ENCODE data around the gene NFKBIL1. TPM values are rescaled to one million over a fixed set of nuclear protein-coding genes. Genes with fewer than 3 reads are reported as not detected.

The NFKBIL1 gene
- total and polyA plus RNA-seq, 4 experiments from 2014 or later: 5.7 to 13.3 (median 8.6) TPM

Other genes starting within 250 kb of the NFKBIL1 start
Only the 30 nearest of the 31 such genes appear.
- gene HLA-B, start 190.4 kb upstream of the NFKBIL1 start, total RNA-seq: 1,000 to 10,000 TPM; 5,565 to 5,762 TPM
- gene HLA-B, start 190.4 kb upstream of the NFKBIL1 start, polyA plus RNA-seq: 1,000 to 10,000 TPM; 6,650 to 9,105 TPM
- gene MICA, start 144.0 kb upstream of the NFKBIL1 start, total RNA-seq: 10 to 100 TPM; 18.5 to 21.2 TPM
- 1 to 10 TPM; 3.5 to 5.4 TPM for gene MICA, start 144.0 kb upstream of the NFKBIL1 start, polyA plus RNA-seq
- gene MICB, start 49.5 kb upstream of the NFKBIL1 start, total RNA-seq: 10 to 100 TPM; 21.4 to 26.3 TPM
- 10 to 100 TPM in 1 of 2 donors, 1 to 10 TPM in 1; 8.0 to 11.5 TPM for gene MICB, start 49.5 kb upstream of the NFKBIL1 start, polyA plus RNA-seq
- gene MCCD1, start 18.6 kb upstream of the NFKBIL1 start, total RNA-seq: not detected
- gene MCCD1, start 18.6 kb upstream of the NFKBIL1 start, polyA plus RNA-seq: not detected
- 100 to 1,000 TPM; 729 to 737 TPM for gene DDX39B, start 5.6 kb upstream of the NFKBIL1 start, total RNA-seq
- 10 to 100 TPM; 65.6 to 94.3 TPM for gene DDX39B, start 5.6 kb upstream of the NFKBIL1 start, polyA plus RNA-seq
- gene ATP6V1G2, start 1.0 kb upstream of the NFKBIL1 start, total RNA-seq: 1 to 10 TPM; 6.0 to 7.2 TPM
- gene ATP6V1G2, start 1.0 kb upstream of the NFKBIL1 start, polyA plus RNA-seq: under 1 TPM; 0.84 to 1.00 TPM
- 10 to 100 TPM; 17.3 to 17.5 TPM for gene LTA, start 24.7 kb downstream of the NFKBIL1 start, total RNA-seq
- gene LTA, start 24.7 kb downstream of the NFKBIL1 start, polyA plus RNA-seq: 10 to 100 TPM; 27.7 to 31.1 TPM
- 10 to 100 TPM; 25.0 to 28.2 TPM for gene TNF, start 28.0 kb downstream of the NFKBIL1 start, total RNA-seq
- gene TNF, start 28.0 kb downstream of the NFKBIL1 start, polyA plus RNA-seq: 10 to 100 TPM in 1 of 2 donors, 1 to 10 TPM in 1; 3.9 to 10.1 TPM
- gene LTB, start 34.8 kb downstream of the NFKBIL1 start, total RNA-seq: 100 to 1,000 TPM; 802 to 835 TPM
- gene LTB, start 34.8 kb downstream of the NFKBIL1 start, polyA plus RNA-seq: 1,000 to 10,000 TPM; 2,431 to 3,276 TPM
- gene LST1, start 38.7 kb downstream of the NFKBIL1 start, total RNA-seq: 10 to 100 TPM; 13.6 to 20.3 TPM
- gene LST1, start 38.7 kb downstream of the NFKBIL1 start, polyA plus RNA-seq: 10 to 100 TPM; 30.4 to 34.8 TPM
- gene NCR3, start 45.4 kb downstream of the NFKBIL1 start, total RNA-seq: 1 to 10 TPM; 3.0 to 4.6 TPM
- gene NCR3, start 45.4 kb downstream of the NFKBIL1 start, polyA plus RNA-seq: 10 to 100 TPM; 28.4 to 28.7 TPM
- gene AIF1, start 67.6 kb downstream of the NFKBIL1 start, total RNA-seq: 1 to 10 TPM; 5.2 to 7.4 TPM
- gene AIF1, start 67.6 kb downstream of the NFKBIL1 start, polyA plus RNA-seq: 10 to 100 TPM; 10.8 to 11.0 TPM
- gene PRRC2A, start 73.1 kb downstream of the NFKBIL1 start, total RNA-seq: 100 to 1,000 TPM; 214 to 218 TPM
- 10 to 100 TPM in 1 of 2 donors, under 1 TPM in 1; 0.09 to 12.1 TPM for gene PRRC2A, start 73.1 kb downstream of the NFKBIL1 start, polyA plus RNA-seq
- gene BAG6, start 105.1 kb downstream of the NFKBIL1 start, total RNA-seq: 100 to 1,000 TPM; 296 to 325 TPM
- gene BAG6, start 105.1 kb downstream of the NFKBIL1 start, polyA plus RNA-seq: 10 to 100 TPM; 12.0 to 23.1 TPM
- 1 to 10 TPM; 1.3 to 1.5 TPM for gene APOM, start 108.3 kb downstream of the NFKBIL1 start, total RNA-seq
- 1 to 10 TPM; 4.9 to 5.2 TPM for gene APOM, start 108.3 kb downstream of the NFKBIL1 start, polyA plus RNA-seq
- gene C6orf47, start 113.2 kb downstream of the NFKBIL1 start, total RNA-seq: 10 to 100 TPM; 37.5 to 39.9 TPM
- 10 to 100 TPM; 15.8 to 29.7 TPM for gene C6orf47, start 113.2 kb downstream of the NFKBIL1 start, polyA plus RNA-seq
- gene GPANK1, start 117.4 kb downstream of the NFKBIL1 start, total RNA-seq: 10 to 100 TPM; 25.1 to 25.5 TPM
- 10 to 100 TPM; 16.7 to 19.5 TPM for gene GPANK1, start 117.4 kb downstream of the NFKBIL1 start, polyA plus RNA-seq
- gene CSNK2B, start 118.5 kb downstream of the NFKBIL1 start, total RNA-seq: 100 to 1,000 TPM; 141 to 148 TPM
- 100 to 1,000 TPM; 183 to 232 TPM for gene CSNK2B, start 118.5 kb downstream of the NFKBIL1 start, polyA plus RNA-seq
- gene LY6G5B, start 122.4 kb downstream of the NFKBIL1 start, total RNA-seq: 10 to 100 TPM; 39.3 to 39.8 TPM
- under 1 TPM in 1 of 2 donors, not detected in 1; 0.98 TPM for gene LY6G5B, start 122.4 kb downstream of the NFKBIL1 start, polyA plus RNA-seq
- 1 to 10 TPM; 4.4 to 4.5 TPM for gene LY6G5C, start 133.5 kb downstream of the NFKBIL1 start, total RNA-seq
- gene LY6G5C, start 133.5 kb downstream of the NFKBIL1 start, polyA plus RNA-seq: 10 to 100 TPM in 1 of 2 donors, 1 to 10 TPM in 1; 8.9 to 11.8 TPM
- 10 to 100 TPM; 66.0 to 69.2 TPM for gene ABHD16A, start 155.7 kb downstream of the NFKBIL1 start, total RNA-seq
- gene ABHD16A, start 155.7 kb downstream of the NFKBIL1 start, polyA plus RNA-seq: 10 to 100 TPM; 35.9 to 46.8 TPM
- gene LY6G6F, start 159.3 kb downstream of the NFKBIL1 start, total RNA-seq: not detected
- gene LY6G6F, start 159.3 kb downstream of the NFKBIL1 start, polyA plus RNA-seq: not detected
- not detected for gene LY6G6D, start 167.7 kb downstream of the NFKBIL1 start, total RNA-seq
- not detected for gene LY6G6D, start 167.7 kb downstream of the NFKBIL1 start, polyA plus RNA-seq
- not detected for gene LY6G6C, start 174.1 kb downstream of the NFKBIL1 start, total RNA-seq
- not detected for gene LY6G6C, start 174.1 kb downstream of the NFKBIL1 start, polyA plus RNA-seq
- gene MPIG6B, start 175.8 kb downstream of the NFKBIL1 start, total RNA-seq: not detected
- not detected for gene MPIG6B, start 175.8 kb downstream of the NFKBIL1 start, polyA plus RNA-seq
- gene DDAH2, start 181.7 kb downstream of the NFKBIL1 start, total RNA-seq: 1 to 10 TPM; 5.4 to 7.4 TPM
- gene DDAH2, start 181.7 kb downstream of the NFKBIL1 start, polyA plus RNA-seq: 10 to 100 TPM; 16.4 to 19.8 TPM
- 10 to 100 TPM; 91.0 to 98.3 TPM for gene CLIC1, start 188.9 kb downstream of the NFKBIL1 start, total RNA-seq
- 100 to 1,000 TPM; 462 to 601 TPM for gene CLIC1, start 188.9 kb downstream of the NFKBIL1 start, polyA plus RNA-seq
- 10 to 100 TPM; 11.4 to 12.1 TPM for gene MSH5, start 192.4 kb downstream of the NFKBIL1 start, total RNA-seq
- gene MSH5, start 192.4 kb downstream of the NFKBIL1 start, polyA plus RNA-seq: 1 to 10 TPM in 1 of 2 donors, under 1 TPM in 1; 0.95 to 3.2 TPM
- 1 to 10 TPM; 2.7 to 3.7 TPM for gene SAPCD1, start 215.0 kb downstream of the NFKBIL1 start, total RNA-seq
- under 1 TPM in 1 of 2 donors, not detected in 1; 0.89 TPM for gene SAPCD1, start 215.0 kb downstream of the NFKBIL1 start, polyA plus RNA-seq
- gene VWA7, start 229.7 kb downstream of the NFKBIL1 start, total RNA-seq: 1 to 10 TPM; 1.0 to 1.7 TPM
- gene VWA7, start 229.7 kb downstream of the NFKBIL1 start, polyA plus RNA-seq: 1 to 10 TPM in 1 of 2 donors, under 1 TPM in 1; 1.00 to 2.5 TPM

All from CD4-positive, alpha-beta memory T cell (primary cell).